ENCODE results near the gene SPTBN5. TPM values are rescaled to one million over a fixed set of nuclear protein-coding genes. Genes with fewer than 3 reads are reported as not detected.
A peak's percentile ranks its signal among the peaks of the same experiment; 100 is the strongest.

SPTBN5 gene
- total and polyA plus RNA-seq, 8 donors = 0.32 to 11.4 (median 0.84) TPM

DNA sequence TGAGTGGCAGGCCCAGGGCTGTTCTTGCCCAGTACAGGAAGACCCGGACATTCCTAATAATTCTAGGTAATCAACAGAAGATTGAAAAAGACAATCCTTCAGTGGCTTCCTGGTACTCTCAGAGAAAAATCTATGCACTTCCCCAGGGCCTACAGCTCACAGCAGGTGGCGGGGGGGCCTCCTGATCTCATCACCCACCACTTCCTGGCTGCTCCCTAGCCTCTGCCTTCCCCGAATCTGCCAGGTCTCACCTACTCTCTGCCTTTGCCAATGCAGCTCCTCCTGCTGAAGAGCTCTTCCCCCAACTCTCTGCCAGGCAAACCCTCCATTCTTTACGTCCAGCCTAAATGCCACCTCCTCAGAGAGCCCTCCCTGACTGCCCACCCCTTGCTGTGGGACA, 41.0 kb upstream of the SPTBN5 start:
- TF ChIP-seq, protein P1, sequence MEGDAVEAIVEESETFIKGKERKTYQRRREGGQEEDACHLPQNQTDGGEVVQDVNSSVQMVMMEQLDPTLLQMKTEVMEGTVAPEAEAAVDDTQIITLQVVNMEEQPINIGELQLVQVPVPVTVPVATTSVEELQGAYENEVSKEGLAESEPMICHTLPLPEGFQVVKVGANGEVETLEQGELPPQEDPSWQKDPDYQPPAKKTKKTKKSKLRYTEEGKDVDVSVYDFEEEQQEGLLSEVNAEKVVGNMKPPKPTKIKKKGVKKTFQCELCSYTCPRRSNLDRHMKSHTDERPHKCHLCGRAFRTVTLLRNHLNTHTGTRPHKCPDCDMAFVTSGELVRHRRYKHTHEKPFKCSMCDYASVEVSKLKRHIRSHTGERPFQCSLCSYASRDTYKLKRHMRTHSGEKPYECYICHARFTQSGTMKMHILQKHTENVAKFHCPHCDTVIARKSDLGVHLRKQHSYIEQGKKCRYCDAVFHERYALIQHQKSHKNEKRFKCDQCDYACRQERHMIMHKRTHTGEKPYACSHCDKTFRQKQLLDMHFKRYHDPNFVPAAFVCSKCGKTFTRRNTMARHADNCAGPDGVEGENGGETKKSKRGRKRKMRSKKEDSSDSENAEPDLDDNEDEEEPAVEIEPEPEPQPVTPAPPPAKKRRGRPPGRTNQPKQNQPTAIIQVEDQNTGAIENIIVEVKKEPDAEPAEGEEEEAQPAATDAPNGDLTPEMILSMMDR (IDR thresholded peaks at IDR 0.05) = no peak
- Histone ChIP-seq H3K36me3 (no peaks in the 10 kb centered on the region), H3K4me3 (no peak overlapping the region), H3K27ac (peak overlapping the region in 2 of 4 donors; percentile 11 to 35), H3K4me1 (peaks cover 0 to 17% (median 0%) of the 10 kb centered on the region in 3 donors), H3K27me3 (no peaks in the 10 kb centered on the region), H3K9me3 (no peaks in the 10 kb centered on the region)
- DNase-seq = no peak
- no peak for FAIRE-seq
- intact Hi-C loops (cut with DNase I) = no loop called here
- peak in 3 of 4 donors; percentile 35 to 68 (median 48) for ATAC-seq
- WGBS, 2 donors = 74 to 76% methylated on average over 4 of the region's 4 CpGs

- Histone ChIP-seq H3K4me3 (no peak overlapping the region), H3K27ac (no peak overlapping the region), H3K36me3 (no peaks in the 10 kb centered on the region), H3K27me3 (no peaks in the 10 kb centered on the region), H3K9me3 (no peaks in the 10 kb centered on the region), H3K4me1 (peaks cover 3 to 24% (median 4%) of the 10 kb centered on the region in 3 donors)
- no peak for FAIRE-seq
- TF ChIP-seq, protein P1 (IDR thresholded peaks at IDR 0.05) = no peak
- intact Hi-C loops (cut with DNase I) = no loop called here
- peak; percentile 29 to 44 (median 42) for ATAC-seq
- DNase-seq = no peak
- 59 to 61% methylated on average over 10 of the region's 10 CpGs for WGBS, 2 donors
Measured at GRCh38 chr15:41933771-41934170, 39.9 kb upstream of the SPTBN5 start.

- peak in 1 of 6 donors; percentile 45 for DNase-seq
- no peak for FAIRE-seq
- intact Hi-C loops (cut with DNase I) = no loop called here
- Histone ChIP-seq H3K4me1 (peaks cover 7 to 29% (median 7%) of the 10 kb centered on the region in 3 donors), H3K9me3 (no peaks in the 10 kb centered on the region), H3K4me3 (no peak overlapping the region), H3K27ac (no peak overlapping the region), H3K36me3 (no peaks in the 10 kb centered on the region), H3K27me3 (no peaks in the 10 kb centered on the region)
- TF ChIP-seq, protein P1 (IDR thresholded peaks at IDR 0.05) = no peak
- 43 to 52% methylated on average over 7 of the region's 7 CpGs for WGBS, 2 donors
- ATAC-seq = peak in 2 of 4 donors; percentile 11 to 24
Measured at GRCh38 chr15:41933326-41933725, 39.5 kb upstream of the SPTBN5 start.

DNA sequence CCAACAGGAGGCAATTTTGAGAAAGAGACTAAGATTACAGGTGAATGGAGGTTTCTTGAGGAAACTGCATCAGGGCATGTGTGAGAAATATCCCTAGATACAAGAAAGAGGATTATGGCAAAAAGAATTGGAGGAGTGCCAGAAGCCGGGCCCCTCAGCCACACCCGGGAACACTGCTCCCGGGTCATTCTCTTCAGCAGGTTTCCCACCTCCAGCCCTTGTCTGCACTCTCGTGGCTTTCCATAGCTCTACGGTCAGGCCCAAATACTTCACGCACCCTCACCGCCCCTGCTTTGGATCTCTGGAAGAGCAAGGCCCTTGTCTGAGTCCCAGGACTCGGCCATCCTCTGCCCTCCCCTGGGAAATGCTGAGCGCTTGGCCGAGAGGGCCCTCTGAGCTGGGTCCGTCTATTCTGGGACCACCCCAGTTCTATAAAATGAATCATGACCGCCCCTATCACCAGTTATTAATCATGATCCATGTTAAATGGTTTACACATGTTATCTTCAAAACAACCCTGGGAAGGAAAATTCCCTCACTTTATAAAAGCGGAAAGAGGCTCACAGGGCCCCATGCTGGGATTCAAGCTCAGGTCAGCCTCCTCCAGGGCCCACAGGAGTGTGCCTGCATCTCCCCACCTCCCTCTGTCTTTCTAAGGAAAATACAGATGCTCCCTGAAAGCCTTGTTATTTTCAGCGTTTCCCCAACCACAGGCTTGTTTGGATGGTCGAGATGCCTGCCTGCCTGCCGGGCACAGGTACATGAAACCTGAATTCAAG, 38.8 kb upstream of the SPTBN5 start:
- no peak overlapping the region for H3K4me3 ChIP-seq
- WGBS, 2 donors = 70 to 71% methylated on average over 16 of the region's 16 CpGs
- no peak overlapping the region for H3K27ac ChIP-seq
- intact Hi-C loops (cut with DNase I) = no loop called here
- H3K9me3 ChIP-seq = no peaks in the 10 kb centered on the region
- peaks cover 14 to 35% (median 14%) of the 10 kb centered on the region in 3 donors for H3K4me1 ChIP-seq
- TF ChIP-seq, protein P1 (IDR thresholded peaks at IDR 0.05) = no peak
- DNase-seq = peak in 1 of 6 donors; percentile 37
- FAIRE-seq = no peak
- H3K27me3 ChIP-seq = no peaks in the 10 kb centered on the region
- H3K36me3 ChIP-seq = no peaks in the 10 kb centered on the region
- ATAC-seq = no peak

DNA sequence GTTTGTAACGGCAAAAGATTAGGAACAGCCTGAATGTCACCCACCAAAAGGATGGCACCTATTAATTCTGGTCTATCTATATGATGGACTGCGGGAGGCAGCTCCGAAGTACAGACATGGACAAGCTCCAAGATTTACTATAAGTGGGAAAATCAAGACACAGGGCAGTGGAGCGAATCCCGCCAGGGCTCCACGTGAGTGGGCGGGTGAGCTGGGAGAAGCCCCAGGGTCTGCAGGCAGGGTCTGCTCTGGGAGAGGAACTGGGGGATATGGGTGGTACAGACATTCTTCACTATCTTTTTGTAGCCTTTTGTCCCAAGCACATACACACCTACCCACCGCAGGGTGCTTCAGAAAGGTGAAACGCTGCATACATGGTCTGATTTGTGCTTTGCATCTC, 38.2 kb upstream of the SPTBN5 start:
- no peak for FAIRE-seq
- Histone ChIP-seq H3K27me3 (no peaks in the 10 kb centered on the region), H3K36me3 (no peaks in the 10 kb centered on the region), H3K4me3 (no peak overlapping the region), H3K27ac (no peak overlapping the region), H3K9me3 (no peaks in the 10 kb centered on the region), H3K4me1 (peaks cover 19 to 41% (median 20%) of the 10 kb centered on the region in 3 donors)
- peak in 1 of 6 donors; percentile 29 for DNase-seq
- 97% methylated on average over 9 of the region's 9 CpGs for WGBS, 2 donors
- TF ChIP-seq, protein P1 (IDR thresholded peaks at IDR 0.05) = no peak
- ATAC-seq = no peak
- intact Hi-C loops (cut with DNase I) = no loop called here

Measured in pancreas (tissue), 10 donors.